D721Med (cell line): ENCODE measurements around the gene AKR7A2.

Source experiments
- DNase-seq: peaks from one replicate; pipeline ENCODE4 v3.0.0; 2011; ENCODE audit warnings: low spot score; ENCODE audit not compliant: insufficient read length
- FAIRE-seq: peaks from 2 replicates; lab custom pipeline; 2011; peaks lifted over from hg19 to GRCh38; lab: Jason Lieb, UNC
- TF ChIP-seq, protein P1 (sequence below): IDR thresholded peaks from 2 replicates; pipeline ENCODE4 v1.5.1; 2012; ENCODE audit warnings: mild to moderate bottlenecking, control low read depth; ENCODE audit not compliant: insufficient read depth; ENCODE audit errors: missing control alignments

Gene AKR7A2

DNA sequence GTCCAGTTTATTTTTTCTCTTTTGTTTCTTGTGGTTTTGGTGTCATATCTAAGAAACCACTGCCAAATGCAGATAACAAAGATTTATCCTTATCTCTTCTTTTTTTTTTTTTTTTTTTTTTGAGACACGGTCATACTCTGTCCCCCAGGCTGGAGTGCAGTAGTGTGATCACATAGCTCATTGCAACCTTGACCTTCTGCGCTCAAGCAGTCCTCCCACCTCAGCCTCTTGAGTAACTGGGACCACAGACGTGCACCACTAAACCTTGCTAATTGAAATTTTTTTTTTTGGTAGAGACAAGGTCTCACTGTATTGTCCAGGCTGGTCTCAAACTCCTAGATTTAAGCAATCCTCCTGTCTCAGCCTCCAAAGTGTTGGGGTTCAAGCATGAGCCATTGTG is 9.1 kb upstream of the AKR7A2 start:
- DNase-seq (no peak), FAIRE-seq (no peak)
- TF ChIP-seq, protein P1, sequence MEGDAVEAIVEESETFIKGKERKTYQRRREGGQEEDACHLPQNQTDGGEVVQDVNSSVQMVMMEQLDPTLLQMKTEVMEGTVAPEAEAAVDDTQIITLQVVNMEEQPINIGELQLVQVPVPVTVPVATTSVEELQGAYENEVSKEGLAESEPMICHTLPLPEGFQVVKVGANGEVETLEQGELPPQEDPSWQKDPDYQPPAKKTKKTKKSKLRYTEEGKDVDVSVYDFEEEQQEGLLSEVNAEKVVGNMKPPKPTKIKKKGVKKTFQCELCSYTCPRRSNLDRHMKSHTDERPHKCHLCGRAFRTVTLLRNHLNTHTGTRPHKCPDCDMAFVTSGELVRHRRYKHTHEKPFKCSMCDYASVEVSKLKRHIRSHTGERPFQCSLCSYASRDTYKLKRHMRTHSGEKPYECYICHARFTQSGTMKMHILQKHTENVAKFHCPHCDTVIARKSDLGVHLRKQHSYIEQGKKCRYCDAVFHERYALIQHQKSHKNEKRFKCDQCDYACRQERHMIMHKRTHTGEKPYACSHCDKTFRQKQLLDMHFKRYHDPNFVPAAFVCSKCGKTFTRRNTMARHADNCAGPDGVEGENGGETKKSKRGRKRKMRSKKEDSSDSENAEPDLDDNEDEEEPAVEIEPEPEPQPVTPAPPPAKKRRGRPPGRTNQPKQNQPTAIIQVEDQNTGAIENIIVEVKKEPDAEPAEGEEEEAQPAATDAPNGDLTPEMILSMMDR, result no peak

DNA sequence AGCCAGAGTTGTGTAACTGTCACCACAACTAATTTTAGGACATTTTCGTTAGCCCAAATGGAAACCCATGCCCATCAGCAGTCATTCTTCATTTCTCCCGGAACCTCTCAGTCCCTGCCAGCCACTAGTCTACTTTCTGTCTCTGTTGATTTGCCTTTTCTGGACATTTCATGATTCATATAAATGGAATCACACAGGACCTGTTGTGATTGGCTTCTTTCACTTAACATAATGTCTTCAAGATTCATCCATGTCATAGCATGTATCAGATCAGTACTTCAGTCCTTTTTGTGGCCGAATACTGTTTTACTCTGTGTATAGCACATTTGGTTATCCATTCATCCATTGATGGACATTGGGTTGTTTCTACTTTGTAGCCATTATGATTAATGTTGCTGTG is 7.3 kb upstream of the AKR7A2 start:
- FAIRE-seq (no peak), DNase-seq (no peak)
- TF ChIP-seq, protein P1, result no peak

DNA sequence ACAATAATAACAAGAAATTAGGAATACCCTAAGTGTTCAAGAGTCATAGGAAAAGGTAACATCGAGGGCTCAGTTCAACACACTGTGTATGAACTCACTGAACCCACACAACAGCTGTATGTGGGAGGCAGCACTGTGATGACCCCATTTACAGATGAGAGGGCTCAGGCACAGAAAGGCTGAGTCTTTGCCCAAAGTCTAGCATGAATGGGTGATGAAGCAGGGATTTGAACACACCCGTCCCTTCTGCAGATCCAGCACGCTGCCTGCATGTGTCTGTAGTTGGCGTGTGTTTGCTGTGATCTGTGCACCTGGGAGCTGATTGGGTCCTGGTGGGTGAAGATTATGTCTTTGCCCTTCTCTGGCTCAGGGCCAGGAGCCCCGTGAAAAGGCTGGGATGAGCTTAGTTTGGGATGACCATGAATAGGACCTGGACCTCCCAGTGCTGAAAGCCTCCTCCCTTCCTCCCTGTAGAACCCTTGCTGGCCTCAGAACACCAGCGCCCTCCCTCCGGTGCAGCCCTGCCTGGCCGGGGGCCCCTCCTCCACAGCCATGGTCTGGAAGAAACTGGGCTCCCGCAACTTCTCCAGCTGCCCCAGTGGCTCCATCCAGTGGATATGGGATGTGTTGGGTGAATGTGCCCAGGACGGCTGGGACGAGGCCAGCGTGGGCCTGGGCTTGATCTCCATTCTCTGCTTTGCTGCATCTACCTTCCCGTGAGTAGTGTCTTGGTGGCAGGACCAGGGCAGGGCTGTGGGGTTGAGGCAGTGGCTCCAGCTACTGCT is 5.4 kb upstream of the AKR7A2 start:
- TF ChIP-seq, protein P1, result no peak
- DNase-seq, result no peak
- FAIRE-seq, result no peak

DNA sequence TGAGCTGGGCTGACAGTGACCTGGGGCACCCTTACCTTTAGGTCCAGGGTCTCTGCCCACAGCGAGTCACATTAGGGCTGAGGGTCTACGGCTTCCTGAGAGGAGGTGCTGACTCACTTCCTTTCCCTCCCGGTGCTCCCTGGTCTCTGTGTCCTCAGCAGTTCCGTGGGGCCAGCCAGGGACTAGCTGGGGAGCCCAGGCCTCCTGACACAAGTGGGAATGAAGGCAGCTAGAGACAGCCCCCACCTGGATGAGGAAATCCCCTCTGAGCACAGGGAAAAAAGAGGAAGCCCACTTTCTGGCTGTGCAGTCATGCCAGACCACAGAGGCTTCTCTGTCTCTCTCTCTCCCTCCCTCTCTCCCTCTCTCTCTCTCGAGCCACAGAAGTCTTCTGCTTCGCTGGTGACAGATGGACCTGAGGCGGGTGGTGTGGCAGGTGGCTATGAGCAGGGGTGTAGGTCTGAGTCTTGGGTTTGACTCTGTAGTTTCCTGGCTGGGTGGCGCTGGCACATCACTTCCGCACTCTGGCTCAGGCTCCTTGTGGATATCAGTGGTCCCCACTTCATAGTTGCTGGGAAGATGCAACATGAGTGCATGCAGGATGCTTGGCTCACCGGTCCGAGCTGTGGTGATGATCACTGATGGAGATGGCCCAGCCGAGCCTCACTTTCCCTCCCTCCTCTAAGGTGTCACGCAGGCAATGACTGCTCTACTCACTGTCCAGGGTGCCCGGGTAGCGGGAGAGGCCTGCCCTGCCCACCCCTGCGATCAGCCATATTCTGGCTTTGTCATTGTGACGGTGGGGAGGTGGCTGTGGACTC is 3.6 kb upstream of the AKR7A2 start:
- TF ChIP-seq, protein P1, result no peak
- DNase-seq, result no peak
- no peak for FAIRE-seq

DNA sequence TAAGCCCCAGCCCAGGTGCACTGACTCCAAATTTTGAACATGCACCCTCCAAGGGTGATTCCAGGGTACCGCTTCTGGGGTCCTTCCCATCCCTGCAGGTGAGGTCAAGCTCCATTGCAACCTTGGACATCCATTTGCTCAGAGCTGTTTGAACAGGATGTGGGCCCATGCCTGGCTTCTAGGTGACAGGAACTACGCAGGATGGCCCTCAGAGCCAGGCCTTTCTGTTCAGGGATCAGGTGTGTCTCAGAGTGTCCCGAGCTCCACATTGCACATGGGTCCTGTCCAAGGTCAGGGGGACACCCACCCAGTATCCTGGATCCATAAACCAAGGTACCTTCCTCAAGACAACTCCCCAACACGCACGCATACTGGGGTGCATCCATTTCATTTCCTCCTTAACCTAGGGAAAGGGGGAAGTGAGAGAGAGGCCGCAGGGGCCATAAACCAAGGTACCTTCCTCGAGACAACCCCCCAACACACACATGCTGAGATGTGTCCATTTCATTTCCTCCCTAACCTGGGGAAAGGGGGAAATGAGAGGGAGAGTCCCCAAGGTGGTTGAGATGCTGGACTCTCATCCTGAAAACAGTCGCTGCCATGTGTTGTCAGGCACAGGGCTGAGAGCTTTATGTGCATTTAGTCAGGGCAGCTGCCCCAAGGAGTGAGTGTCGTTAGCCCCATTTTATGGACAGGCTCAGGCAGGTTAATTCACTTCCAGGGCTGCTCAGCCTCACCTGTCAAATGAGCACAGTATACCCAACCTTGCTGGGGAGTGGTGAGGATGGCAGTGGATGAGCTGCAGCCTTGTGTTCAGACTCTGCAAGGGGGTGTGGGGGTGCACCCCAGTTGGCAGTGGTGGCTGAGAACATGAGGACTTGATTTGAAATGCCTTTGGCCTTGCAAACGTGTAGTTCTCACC is 2.3 kb upstream of the AKR7A2 start:
- TF ChIP-seq, protein P1, result no peak
- no peak for FAIRE-seq

DNA sequence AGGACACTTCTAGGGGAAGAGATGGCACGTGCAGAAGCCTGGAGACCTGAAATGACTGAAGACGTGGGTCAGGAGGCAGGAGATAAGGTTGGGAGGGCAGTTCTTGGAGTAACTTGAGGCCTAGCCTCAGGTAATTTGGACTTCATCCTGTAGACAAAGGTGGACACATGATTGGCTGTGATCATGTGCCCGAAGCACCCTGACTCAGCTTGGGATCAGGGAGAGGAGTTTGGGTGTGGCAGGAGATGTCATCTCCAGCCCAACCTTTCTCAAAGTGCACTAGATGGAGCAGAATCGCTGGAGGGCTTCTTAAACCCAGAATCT is 1.7 kb upstream of the AKR7A2 start:
- FAIRE-seq, result no peak
- TF ChIP-seq, protein P1, result no peak
- DNase-seq, result no peak

More for the DNA sequence above, 2.3 kb upstream of the AKR7A2 start:
- DNase-seq, result no peak
